Chondrocyte (in vitro differentiated cells): ENCODE results near the gene ARHGEF17. TPM values are rescaled to one million over a fixed set of nuclear protein-coding genes. Genes with fewer than 3 reads are reported as not detected.

Source experiments
- DNase-seq: peaks from one replicate; pipeline ENCODE4 v3.0.0; 2021; ENCODE audit warnings: mixed read lengths, low spot score
- H3K27ac Mint-ChIP-seq: one replicate; pipeline ENCODE4 v1.8.0; 2021; ENCODE audit warnings: mild to moderate bottlenecking, moderate library complexity, mixed read lengths; ENCODE audit not compliant: unreplicated experiment
- H3K27me3 Mint-ChIP-seq: 2 replicates; pipeline ENCODE4 v1.8.0; 2021; ENCODE audit warnings: low read depth, mixed read lengths
- H3K36me3 Mint-ChIP-seq: 2 replicates; pipeline ENCODE4 v1.8.0; 2021; ENCODE audit warnings: low read depth, mixed read lengths
- H3K4me1 Mint-ChIP-seq: 2 replicates; pipeline ENCODE4 v1.8.0; 2021; ENCODE audit warnings: low read depth, mild to moderate bottlenecking, mixed read lengths
- H3K4me3 Mint-ChIP-seq: one replicate; pipeline ENCODE4 v1.8.0; 2021; ENCODE audit warnings: mild to moderate bottlenecking, moderate library complexity, mixed read lengths; ENCODE audit not compliant: unreplicated experiment
- H3K9me3 Mint-ChIP-seq: 2 replicates; pipeline ENCODE4 v1.8.0; 2021; ENCODE audit warnings: low read depth, mixed read lengths
- total RNA-seq: library from RNA; stranded (reverse); gene quantifications from 3 replicates; pipeline ENCODE4 v1.2.1, GENCODE V29; 2021
- TF ChIP-seq, protein P1 (sequence below): fragments of 200-600 bp; sonication (generic); IDR thresholded peaks from 2 replicates; pipeline ENCODE4 v1.5.0; 2021; ENCODE audit warnings: antibody characterized with exemption, mild to moderate bottlenecking, moderate library complexity

Gene ARHGEF17
- total RNA-seq, 1 donor from 2014 or later = 114 TPM

DNA sequence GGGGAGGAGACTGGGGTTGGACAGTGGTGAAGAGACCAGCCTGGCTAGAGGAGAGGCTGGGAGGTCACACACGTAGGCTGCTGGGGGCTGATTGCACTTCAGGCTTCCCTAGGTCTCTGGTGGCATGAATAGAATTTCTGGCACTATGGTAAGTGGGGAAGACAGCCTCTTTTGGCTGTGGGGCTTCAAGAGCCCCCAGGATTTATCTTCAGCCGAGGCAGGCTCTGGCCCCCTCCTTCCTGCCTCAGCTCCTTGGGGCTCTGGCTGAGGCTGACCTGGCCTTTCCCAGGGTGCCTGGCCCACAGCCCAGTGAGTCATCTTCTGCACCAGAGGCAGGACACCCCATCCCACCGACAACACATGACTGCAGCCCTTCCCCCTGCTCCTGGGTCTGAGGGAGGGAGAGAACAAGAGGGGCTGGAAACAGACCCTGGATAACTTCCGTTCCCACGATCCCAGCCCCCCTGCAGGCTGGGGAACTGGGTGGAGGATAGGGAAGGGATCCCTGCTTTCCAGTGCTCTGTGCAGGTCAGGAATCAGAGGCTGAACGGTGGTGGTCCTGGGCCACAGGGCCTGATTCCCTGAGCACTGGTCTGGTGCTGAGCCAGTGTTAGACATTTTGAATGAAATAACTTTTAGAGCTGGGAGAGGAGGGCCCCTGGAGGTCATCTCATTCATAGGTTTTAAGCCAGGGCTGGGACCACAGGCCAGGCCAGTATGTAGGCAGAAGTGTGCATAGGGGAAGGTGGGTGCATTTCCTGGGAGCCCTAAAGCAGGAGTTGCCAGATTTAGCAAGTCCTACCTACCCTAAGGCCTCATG lies 26.5 kb downstream of the ARHGEF17 start:
- Mint-ChIP-seq H3K27me3 (no peaks in the 10 kb centered on the region), H3K36me3 (no peaks in the 10 kb centered on the region), H3K27ac (peak overlapping the region; percentile 93), H3K4me3 (peak overlapping the region; percentile 49), H3K4me1 (peaks cover 70% of the 10 kb centered on the region), H3K9me3 (no peaks in the 10 kb centered on the region)
- no peak for DNase-seq
- TF ChIP-seq, protein P1, sequence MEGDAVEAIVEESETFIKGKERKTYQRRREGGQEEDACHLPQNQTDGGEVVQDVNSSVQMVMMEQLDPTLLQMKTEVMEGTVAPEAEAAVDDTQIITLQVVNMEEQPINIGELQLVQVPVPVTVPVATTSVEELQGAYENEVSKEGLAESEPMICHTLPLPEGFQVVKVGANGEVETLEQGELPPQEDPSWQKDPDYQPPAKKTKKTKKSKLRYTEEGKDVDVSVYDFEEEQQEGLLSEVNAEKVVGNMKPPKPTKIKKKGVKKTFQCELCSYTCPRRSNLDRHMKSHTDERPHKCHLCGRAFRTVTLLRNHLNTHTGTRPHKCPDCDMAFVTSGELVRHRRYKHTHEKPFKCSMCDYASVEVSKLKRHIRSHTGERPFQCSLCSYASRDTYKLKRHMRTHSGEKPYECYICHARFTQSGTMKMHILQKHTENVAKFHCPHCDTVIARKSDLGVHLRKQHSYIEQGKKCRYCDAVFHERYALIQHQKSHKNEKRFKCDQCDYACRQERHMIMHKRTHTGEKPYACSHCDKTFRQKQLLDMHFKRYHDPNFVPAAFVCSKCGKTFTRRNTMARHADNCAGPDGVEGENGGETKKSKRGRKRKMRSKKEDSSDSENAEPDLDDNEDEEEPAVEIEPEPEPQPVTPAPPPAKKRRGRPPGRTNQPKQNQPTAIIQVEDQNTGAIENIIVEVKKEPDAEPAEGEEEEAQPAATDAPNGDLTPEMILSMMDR = no peak

DNA sequence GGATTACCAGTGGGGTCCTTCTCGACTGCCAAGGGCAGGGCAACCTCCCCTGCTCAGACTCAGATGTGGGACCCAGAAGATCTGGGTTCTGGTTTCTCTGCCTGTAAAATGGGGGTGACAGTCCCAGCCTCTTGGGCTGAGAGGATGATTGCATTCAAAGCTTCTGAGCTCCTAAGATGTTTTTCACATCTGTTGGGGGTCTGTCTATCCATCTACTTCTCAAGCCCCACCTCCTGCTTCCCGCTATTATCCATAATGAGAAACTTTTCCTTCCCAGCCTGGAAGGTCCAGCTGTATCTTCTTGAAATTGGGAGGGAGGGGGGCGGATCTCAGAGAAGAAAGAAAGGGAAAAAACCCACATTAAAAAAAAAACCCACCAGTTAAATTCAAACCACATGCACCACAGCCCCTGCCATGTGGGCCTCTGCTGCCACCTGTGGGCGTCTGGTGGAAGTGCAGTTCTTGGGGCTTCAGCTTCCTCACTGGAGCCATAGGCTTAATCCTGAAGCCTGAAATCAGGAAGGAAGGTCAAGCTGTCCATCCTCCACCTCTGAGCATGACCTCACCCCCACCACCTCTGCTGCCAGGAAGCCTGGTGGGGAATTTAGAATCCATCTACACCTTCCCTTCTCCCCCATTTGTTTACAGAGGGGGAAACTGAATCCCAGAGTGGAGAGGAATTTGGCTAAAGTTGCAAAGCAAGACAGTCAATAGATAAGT lies 27.3 kb downstream of the ARHGEF17 start:
- no peaks in the 10 kb centered on the region for H3K27me3 Mint-ChIP-seq
- H3K27ac Mint-ChIP-seq = peak overlapping the region; percentile 93
- no peaks in the 10 kb centered on the region for H3K9me3 Mint-ChIP-seq
- DNase-seq = no peak
- TF ChIP-seq, protein P1 = peak; percentile 91
- H3K4me1 Mint-ChIP-seq = peaks cover 62% of the 10 kb centered on the region
- H3K4me3 Mint-ChIP-seq = peak overlapping the region; percentile 25
- no peaks in the 10 kb centered on the region for H3K36me3 Mint-ChIP-seq

DNA sequence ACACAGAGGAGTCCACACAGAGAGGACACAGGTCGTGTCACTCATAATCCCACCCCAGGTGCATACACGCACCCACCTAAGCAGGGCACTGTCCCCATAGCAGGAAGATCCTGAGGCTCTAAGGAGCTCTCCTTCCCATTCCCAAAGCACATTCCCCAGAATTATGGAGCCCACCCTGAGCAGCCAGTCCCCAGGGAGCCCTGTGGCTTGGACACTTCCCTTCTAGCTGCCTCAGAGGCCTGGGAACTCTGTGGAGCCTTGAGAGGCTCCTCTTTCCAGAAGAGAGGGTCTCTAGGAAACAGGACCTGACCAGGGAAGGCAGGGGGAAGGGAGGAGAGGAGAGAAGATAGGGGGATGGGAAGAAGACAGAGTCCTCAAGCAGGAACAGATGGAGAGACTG lies 29.8 kb downstream of the ARHGEF17 start:
- TF ChIP-seq, protein P1 = no peak
- DNase-seq = no peak
- H3K4me3 Mint-ChIP-seq = no peak overlapping the region
- H3K36me3 Mint-ChIP-seq = no peaks in the 10 kb centered on the region
- H3K4me1 Mint-ChIP-seq = peaks cover 50% of the 10 kb centered on the region
- no peaks in the 10 kb centered on the region for H3K9me3 Mint-ChIP-seq
- H3K27ac Mint-ChIP-seq = peak overlapping the region; percentile 54
- H3K27me3 Mint-ChIP-seq = no peaks in the 10 kb centered on the region

DNA sequence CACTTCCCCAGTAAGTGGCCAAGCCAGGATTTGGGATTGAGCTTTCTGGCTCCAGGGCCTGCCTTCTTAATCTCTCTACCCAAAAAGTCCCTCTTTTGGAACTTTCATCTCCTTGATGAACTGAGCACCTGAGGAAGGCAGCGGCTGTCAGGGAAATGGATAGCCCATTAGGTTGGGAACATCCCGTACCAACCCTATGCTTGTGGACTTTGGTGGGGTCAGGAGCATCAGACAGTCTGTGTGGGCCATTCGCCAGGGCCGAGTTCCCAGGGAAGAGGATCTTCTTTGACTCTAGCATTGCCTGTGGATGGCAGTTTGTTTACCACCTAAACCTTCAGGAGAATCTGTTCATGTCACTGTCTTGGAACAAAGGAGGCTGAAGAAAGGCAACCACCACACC lies 30.2 kb downstream of the ARHGEF17 start:
- TF ChIP-seq, protein P1 = no peak
- H3K4me1 Mint-ChIP-seq = peaks cover 47% of the 10 kb centered on the region
- H3K27ac Mint-ChIP-seq = peak overlapping the region; percentile 54
- no peaks in the 10 kb centered on the region for H3K36me3 Mint-ChIP-seq
- no peak overlapping the region for H3K4me3 Mint-ChIP-seq
- no peak for DNase-seq
- H3K9me3 Mint-ChIP-seq = no peaks in the 10 kb centered on the region
- H3K27me3 Mint-ChIP-seq = no peaks in the 10 kb centered on the region

DNA sequence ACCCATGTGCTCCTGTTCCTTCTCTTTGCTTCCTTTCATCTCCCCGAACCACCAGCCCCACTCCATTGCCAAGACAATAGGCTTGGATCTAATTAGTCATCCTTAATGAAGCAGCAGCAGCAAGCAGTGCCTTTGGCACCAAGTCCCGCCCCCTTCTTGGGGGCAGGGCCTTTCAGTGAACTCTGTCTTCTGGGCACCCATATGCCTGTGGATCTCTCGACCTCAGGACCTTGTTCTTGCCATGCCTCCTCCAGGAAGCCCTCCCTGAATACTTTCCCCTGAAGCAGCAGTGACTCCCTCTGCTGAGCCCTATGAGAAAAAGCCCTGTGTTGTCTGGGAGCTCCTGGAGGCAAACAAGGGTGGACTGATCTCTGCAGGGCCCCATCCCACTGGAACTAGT lies 32.1 kb downstream of the ARHGEF17 start:
- H3K27ac Mint-ChIP-seq = no peak overlapping the region

More for the DNA sequence above, 32.1 kb downstream of the ARHGEF17 start:
- no peaks in the 10 kb centered on the region for H3K36me3 Mint-ChIP-seq
- no peaks in the 10 kb centered on the region for H3K9me3 Mint-ChIP-seq
- H3K4me1 Mint-ChIP-seq = peaks cover 36% of the 10 kb centered on the region
- no peak overlapping the region for H3K4me3 Mint-ChIP-seq
- TF ChIP-seq, protein P1 = no peak
- no peaks in the 10 kb centered on the region for H3K27me3 Mint-ChIP-seq
- no peak for DNase-seq
